GM23248 (cell line): ENCODE results near the gene TMEM120A.

Experiments used
- EZH2 ChIP-seq: fragments of 200-600 bp; sonication (generic); IDR thresholded peaks from 2 replicates; pipeline ENCODE4 v1.6.1; 2018; ENCODE audit warnings: antibody characterized with exemption, mild to moderate bottlenecking; ENCODE audit not compliant: insufficient read depth, poor library complexity, severe bottlenecking
- EZH2phosphoT487 ChIP-seq: fragments of 200-600 bp; sonication (generic); IDR thresholded peaks from 2 replicates; pipeline ENCODE4 v1.6.1; 2018; ENCODE audit warnings: antibody characterized with exemption, moderate library complexity, mild to moderate bottlenecking, low read depth; ENCODE audit not compliant: insufficient read depth

DNA sequence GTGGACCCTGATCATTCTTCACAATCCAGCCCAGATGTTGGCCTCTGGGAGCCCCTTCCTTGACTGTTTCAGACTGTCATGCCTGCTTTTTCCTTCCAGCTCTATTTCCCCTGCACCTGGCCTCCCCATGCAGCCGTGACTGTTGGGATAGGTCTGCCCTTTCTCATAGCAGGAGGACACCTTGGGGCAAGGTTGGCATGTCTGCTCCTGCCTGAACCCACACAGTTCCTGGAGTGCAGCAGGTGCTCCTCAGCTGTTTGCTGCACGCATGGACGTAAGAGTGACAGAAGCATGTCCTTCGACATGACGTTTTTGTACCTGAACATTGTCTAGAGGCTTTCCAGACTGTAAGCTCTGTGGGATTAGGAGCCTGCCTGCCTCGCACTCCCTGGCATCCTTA lies 55.5 kb downstream of the TMEM120A start:
- no peak for TF ChIP-seq EZH2
- TF ChIP-seq EZH2phosphoT487, result no peak
